OCI-LY1 (cell line): Measurements from ENCODE around the gene USP46.

Experiments
- H2AFZ ChIP-seq: fragments of 200-600 bp; sonication (generic), shearing (Covaris generic); 2 replicates; pipeline ENCODE4 v1.6.0; 2014; ENCODE audit warnings: antibody characterized with exemption, mild to moderate bottlenecking, low read length
- H3F3A ChIP-seq: fragments of 200-600 bp; sonication (generic), shearing (Covaris generic); 2 replicates; pipeline ENCODE4 v1.6.0; 2014; ENCODE audit warnings: mild to moderate bottlenecking, antibody characterized with exemption, low read length, moderate library complexity; ENCODE audit not compliant: insufficient read depth
- H3K27ac ChIP-seq: fragments of 200-600 bp; sonication (generic); 2 replicates; pipeline ENCODE4 v1.5.1; 2014; ENCODE audit warnings: low read length, mixed run types, mild to moderate bottlenecking, low read depth; ENCODE audit not compliant: poor library complexity, severe bottlenecking
- H3K27me3 ChIP-seq: fragments of 200-600 bp; sonication (generic); 2 replicates; pipeline ENCODE4 v1.6.0; 2014; ENCODE audit warnings: antibody characterized with exemption, mild to moderate bottlenecking, low read length, moderate library complexity; ENCODE audit not compliant: insufficient read depth
- H3K36me3 ChIP-seq: fragments of 200-600 bp; sonication (generic); 2 replicates; pipeline ENCODE4 v1.6.1; 2014; ENCODE audit warnings: mild to moderate bottlenecking, antibody characterized with exemption, low read length, moderate library complexity, mixed read lengths; ENCODE audit not compliant: insufficient read depth
- H3K4me1 ChIP-seq: fragments of 200-600 bp; sonication (generic); 2 replicates; pipeline ENCODE4 v1.5.1; 2014; ENCODE audit warnings: mild to moderate bottlenecking, low read length, moderate library complexity; ENCODE audit not compliant: insufficient read depth, severe bottlenecking
- H3K4me2 ChIP-seq: fragments of 200-600 bp; sonication (generic), shearing (Covaris generic); 2 replicates; pipeline ENCODE4 v1.6.1; 2014; ENCODE audit warnings: low read length
- H3K4me3 ChIP-seq: fragments of 200-600 bp; sonication (generic); 2 replicates; pipeline ENCODE4 v1.5.1; 2014; ENCODE audit warnings: low read length, low read depth, mild to moderate bottlenecking, mixed read lengths; ENCODE audit not compliant: poor library complexity, severe bottlenecking
- H3K79me2 ChIP-seq: fragments of 200-600 bp; shearing (Covaris generic); 2 replicates; pipeline ENCODE4 v1.6.1; 2016; ENCODE audit warnings: mixed run types, low read length, mixed read lengths; ENCODE audit not compliant: insufficient read depth
- H3K9ac ChIP-seq: fragments of 200-600 bp; sonication (generic), shearing (Covaris generic); 2 replicates; pipeline ENCODE4 v1.6.1; 2014; ENCODE audit warnings: mild to moderate bottlenecking, low read length, mixed read lengths
- H3K9me2 ChIP-seq: fragments of 200-600 bp; sonication (generic), shearing (Covaris generic); 2 replicates; pipeline ENCODE4 v1.6.1; 2014; ENCODE audit warnings: low read depth, mild to moderate bottlenecking, low read length, mixed read lengths
- H3K9me3 ChIP-seq: fragments of 200-600 bp; shearing (Covaris generic); 2 replicates; pipeline ENCODE4 v1.6.1; 2014; ENCODE audit warnings: low read length, mixed read lengths
- H4K20me1 ChIP-seq: fragments of 200-600 bp; sonication (generic), shearing (Covaris generic); 2 replicates; pipeline ENCODE4 v1.6.0; 2016; ENCODE audit warnings: mild to moderate bottlenecking, low read length; ENCODE audit not compliant: insufficient read depth
- CTCF ChIP-seq: fragments of 200-600 bp; sonication (generic), shearing (Covaris generic); IDR thresholded peaks from 2 replicates; pipeline ENCODE4 v1.5.1; 2017; ENCODE audit warnings: mild to moderate bottlenecking, antibody characterized with exemption, low read length, moderate library complexity, mixed read lengths
- EZH2 ChIP-seq: fragments of 200-600 bp; sonication (generic), shearing (Covaris generic); IDR thresholded peaks from 2 replicates; pipeline ENCODE4 v1.8.0; 2017; ENCODE audit warnings: borderline replicate concordance, mixed run types, mild to moderate bottlenecking, antibody characterized with exemption, low read length, moderate library complexity, mixed read lengths

The USP46 gene

GRCh38 chr4:52659001-52659721 is at the start of gene USP46:
Gene USP46 (minus strand): TSS chr4:52659301. CDS start chr4:52659150, 151 bp downstream.
- no peak within 1 kb of the TSS for H3K27ac ChIP-seq
- peak within 1 kb of the TSS; percentile 85 for H3K4me2 ChIP-seq
- TF ChIP-seq EZH2 = no peak
- no peak for TF ChIP-seq CTCF
- peaks cover 15% of the 10 kb centered on the region for H3K36me3 ChIP-seq
- H2AFZ ChIP-seq = peak within 1 kb of the TSS; percentile 16; the same call in 1 of the 2 replicates
- H4K20me1 ChIP-seq = no peaks in the 10 kb centered on the region
- H3K27me3 ChIP-seq = no peaks in the 10 kb centered on the region
- no peaks in the 10 kb centered on the region for H3K9me3 ChIP-seq
- H3K79me2 ChIP-seq = no peaks in the 10 kb centered on the region
- no peaks in the 10 kb centered on the region for H3F3A ChIP-seq
- peak within 1 kb of the TSS; percentile 79 for H3K9ac ChIP-seq
- no peaks in the 10 kb centered on the region for H3K9me2 ChIP-seq
- peaks cover 13% of the 10 kb centered on the region for H3K4me1 ChIP-seq
- H3K4me3 ChIP-seq = peak within 1 kb of the TSS; percentile 86

GRCh38 chr4:52704661-52705060 is 45.6 kb upstream of the USP46 start:
- Histone ChIP-seq H3K4me3 (no peak overlapping the region), H3K9ac (no peak overlapping the region), H3K4me2 (no peak overlapping the region), H3F3A (no peaks in the 10 kb centered on the region), H3K4me1 (peaks cover 10% of the 10 kb centered on the region), H3K79me2 (no peaks in the 10 kb centered on the region), H4K20me1 (no peaks in the 10 kb centered on the region), H3K27me3 (no peaks in the 10 kb centered on the region), H2AFZ (no peak overlapping the region), H3K36me3 (no peaks in the 10 kb centered on the region), H3K9me2 (no peaks in the 10 kb centered on the region), H3K27ac (no peak overlapping the region), H3K9me3 (no peaks in the 10 kb centered on the region)
- no peak for TF ChIP-seq CTCF
- no peak for TF ChIP-seq EZH2

GRCh38 chr4:52704133-52704532 is 45.0 kb upstream of the USP46 start:
- no peaks in the 10 kb centered on the region for H3K79me2 ChIP-seq
- no peak overlapping the region for H3K4me3 ChIP-seq
- no peaks in the 10 kb centered on the region for H3K9me3 ChIP-seq
- no peak overlapping the region for H2AFZ ChIP-seq
- no peak overlapping the region for H3K9ac ChIP-seq
- H3K27ac ChIP-seq = no peak overlapping the region
- H3K4me2 ChIP-seq = no peak overlapping the region
- H3F3A ChIP-seq = no peaks in the 10 kb centered on the region
- peaks cover 10% of the 10 kb centered on the region for H3K4me1 ChIP-seq
- H3K36me3 ChIP-seq = no peaks in the 10 kb centered on the region
- no peaks in the 10 kb centered on the region for H3K9me2 ChIP-seq
- H4K20me1 ChIP-seq = no peaks in the 10 kb centered on the region
- TF ChIP-seq CTCF (no peak), EZH2 (no peak)
- H3K27me3 ChIP-seq = no peaks in the 10 kb centered on the region
